Measurements from ENCODE around the gene PARP16.
"Not testable (repeated sequence)": the region's sequence is repeated elsewhere in the genome, so short reads cannot be mapped to it uniquely, and the experiment has no call there.

PARP16 gene

GRCh38 chr15:65249641-65250040 is 37.0 kb downstream of the PARP16 start:
- no peaks in the 10 kb centered on the region for H3K9me3 ChIP-seq (ENCODE audit: control insufficient read depth, insufficient read depth, low read length)
- H3K36me3 ChIP-seq (ENCODE audit: insufficient read depth, low read length), result no peaks in the 10 kb centered on the region
- H3K4me1 ChIP-seq (ENCODE audit: insufficient read depth, low read length), result peaks cover 25% of the 10 kb centered on the region
- H3K9ac ChIP-seq (ENCODE audit: low read depth, low read length), result no peak overlapping the region

- Histone ChIP-seq H3K4me1 (ENCODE audit: insufficient read depth, low read length) (peaks cover 25% of the 10 kb centered on the region), H3K9ac (ENCODE audit: low read depth, low read length) (no peak overlapping the region), H3K9me3 (ENCODE audit: control insufficient read depth, insufficient read depth, low read length) (no peaks in the 10 kb centered on the region), H3K36me3 (ENCODE audit: insufficient read depth, low read length) (no peaks in the 10 kb centered on the region)
Measured at GRCh38 chr15:65248511-65249255, 38.0 kb downstream of the PARP16 start.

GRCh38 chr15:65246939-65247338 is 39.7 kb downstream of the PARP16 start:
- no peak overlapping the region for H3K9ac ChIP-seq (ENCODE audit: low read depth, low read length)
- peaks cover 25% of the 10 kb centered on the region for H3K4me1 ChIP-seq (ENCODE audit: insufficient read depth, low read length)
- no peaks in the 10 kb centered on the region for H3K36me3 ChIP-seq (ENCODE audit: insufficient read depth, low read length)
- no peaks in the 10 kb centered on the region for H3K9me3 ChIP-seq (ENCODE audit: control insufficient read depth, insufficient read depth, low read length)

GRCh38 chr15:65246026-65246714 is 40.5 kb downstream of the PARP16 start:
- H3K9ac ChIP-seq (ENCODE audit: low read depth, low read length), result no peak overlapping the region
- no peaks in the 10 kb centered on the region for H3K36me3 ChIP-seq (ENCODE audit: insufficient read depth, low read length)
- no peaks in the 10 kb centered on the region for H3K9me3 ChIP-seq (ENCODE audit: control insufficient read depth, insufficient read depth, low read length)
- peaks cover 25% of the 10 kb centered on the region for H3K4me1 ChIP-seq (ENCODE audit: insufficient read depth, low read length)

GRCh38 chr15:65245096-65245856 is 41.4 kb downstream of the PARP16 start:
- H3K9ac ChIP-seq (ENCODE audit: low read depth, low read length), result no peak overlapping the region
- H3K36me3 ChIP-seq (ENCODE audit: insufficient read depth, low read length), result no peaks in the 10 kb centered on the region
- no peaks in the 10 kb centered on the region for H3K9me3 ChIP-seq (ENCODE audit: control insufficient read depth, insufficient read depth, low read length)
- H3K4me1 ChIP-seq (ENCODE audit: insufficient read depth, low read length), result peaks cover 25% of the 10 kb centered on the region

- Histone ChIP-seq H3K9me3 (ENCODE audit: control insufficient read depth, insufficient read depth, low read length) (no peaks in the 10 kb centered on the region), H3K36me3 (ENCODE audit: insufficient read depth, low read length) (no peaks in the 10 kb centered on the region), H3K9ac (ENCODE audit: low read depth, low read length) (no peak overlapping the region), H3K4me1 (ENCODE audit: insufficient read depth, low read length) (peaks cover 22% of the 10 kb centered on the region)
Measured at GRCh38 chr15:65244638-65245037, 42.0 kb downstream of the PARP16 start.

- H3K4me1 ChIP-seq (ENCODE audit: insufficient read depth, low read length); H3K9me3 ChIP-seq (ENCODE audit: control insufficient read depth, insufficient read depth, low read length); H3K9ac ChIP-seq (ENCODE audit: low read depth, low read length); H3K36me3 ChIP-seq (ENCODE audit: insufficient read depth, low read length): not testable (repeated sequence)
Measured at GRCh38 chr15:65236443-65236842, 50.2 kb downstream of the PARP16 start.

GRCh38 chr15:65233696-65234095 is 53.0 kb downstream of the PARP16 start:
- no peak overlapping the region for H3K9ac ChIP-seq (ENCODE audit: low read depth, low read length)
- H3K4me1 ChIP-seq (ENCODE audit: insufficient read depth, low read length), result no peaks in the 10 kb centered on the region
- H3K9me3 ChIP-seq (ENCODE audit: control insufficient read depth, insufficient read depth, low read length), result no peaks in the 10 kb centered on the region
- no peaks in the 10 kb centered on the region for H3K36me3 ChIP-seq (ENCODE audit: insufficient read depth, low read length)

GRCh38 chr15:65232520-65232919 is 54.2 kb downstream of the PARP16 start:
- Histone ChIP-seq H3K9me3 (ENCODE audit: control insufficient read depth, insufficient read depth, low read length) (no peaks in the 10 kb centered on the region), H3K4me1 (ENCODE audit: insufficient read depth, low read length) (peaks cover 5% of the 10 kb centered on the region), H3K36me3 (ENCODE audit: insufficient read depth, low read length) (no peaks in the 10 kb centered on the region), H3K9ac (ENCODE audit: low read depth, low read length) (no peak overlapping the region)

- Histone ChIP-seq H3K36me3 (ENCODE audit: insufficient read depth, low read length) (no peaks in the 10 kb centered on the region), H3K4me1 (ENCODE audit: insufficient read depth, low read length) (peaks cover 6% of the 10 kb centered on the region), H3K9ac (ENCODE audit: low read depth, low read length) (no peak overlapping the region), H3K9me3 (ENCODE audit: control insufficient read depth, insufficient read depth, low read length) (no peaks in the 10 kb centered on the region)
Measured at GRCh38 chr15:65231306-65231705, 55.4 kb downstream of the PARP16 start.

GRCh38 chr15:65226901-65227300 is 59.8 kb downstream of the PARP16 start:
- not testable (repeated sequence) for H3K9ac ChIP-seq (ENCODE audit: low read depth, low read length); H3K36me3 ChIP-seq (ENCODE audit: insufficient read depth, low read length); H3K9me3 ChIP-seq (ENCODE audit: control insufficient read depth, insufficient read depth, low read length)
- H3K4me1 ChIP-seq (ENCODE audit: insufficient read depth, low read length), result peaks cover 16% of the 10 kb centered on the region

GRCh38 chr15:65226221-65226620 is 60.5 kb downstream of the PARP16 start:
- no peak overlapping the region for H3K9ac ChIP-seq (ENCODE audit: low read depth, low read length)
- H3K4me1 ChIP-seq (ENCODE audit: insufficient read depth, low read length), result peaks cover 16% of the 10 kb centered on the region
- H3K36me3 ChIP-seq (ENCODE audit: insufficient read depth, low read length), result no peaks in the 10 kb centered on the region
- H3K9me3 ChIP-seq (ENCODE audit: control insufficient read depth, insufficient read depth, low read length), result no peaks in the 10 kb centered on the region

- Histone ChIP-seq H3K9ac (ENCODE audit: low read depth, low read length) (no peak overlapping the region), H3K36me3 (ENCODE audit: insufficient read depth, low read length) (no peaks in the 10 kb centered on the region), H3K9me3 (ENCODE audit: control insufficient read depth, insufficient read depth, low read length) (no peaks in the 10 kb centered on the region), H3K4me1 (ENCODE audit: insufficient read depth, low read length) (peaks cover 16% of the 10 kb centered on the region)
Measured at GRCh38 chr15:65223996-65224395, 62.7 kb downstream of the PARP16 start.

GRCh38 chr15:65222891-65223290 is 63.8 kb downstream of the PARP16 start:
- Histone ChIP-seq H3K36me3 (ENCODE audit: insufficient read depth, low read length) (no peaks in the 10 kb centered on the region), H3K4me1 (ENCODE audit: insufficient read depth, low read length) (peaks cover 13% of the 10 kb centered on the region), H3K9me3 (ENCODE audit: control insufficient read depth, insufficient read depth, low read length) (no peaks in the 10 kb centered on the region), H3K9ac (ENCODE audit: low read depth, low read length) (no peak overlapping the region)

GRCh38 chr15:65221697-65222096 is 65.0 kb downstream of the PARP16 start:
- no peaks in the 10 kb centered on the region for H3K36me3 ChIP-seq (ENCODE audit: insufficient read depth, low read length)
- peaks cover 10% of the 10 kb centered on the region for H3K4me1 ChIP-seq (ENCODE audit: insufficient read depth, low read length)
- no peaks in the 10 kb centered on the region for H3K9me3 ChIP-seq (ENCODE audit: control insufficient read depth, insufficient read depth, low read length)

More at GRCh38 chr15:65221697-65222096, 65.0 kb downstream of the PARP16 start:
- no peak overlapping the region for H3K9ac ChIP-seq (ENCODE audit: low read depth, low read length)

Data from ES-I3 (cell line).